NCI-H82 treated with DMSO at 0.1 percent for 48 hours (cell line): ENCODE data around the gene LMO7.
"Not testable (repeated sequence)": the region's sequence is repeated elsewhere in the genome, so short reads cannot be mapped to it uniquely, and the experiment has no call there.

Source experiments
- DNase-seq: peaks from one replicate; lab custom pipeline; 2025; ENCODE audit not compliant: unreplicated experiment; lab: John Stamatoyannopoulos, UW

Gene LMO7

DNA sequence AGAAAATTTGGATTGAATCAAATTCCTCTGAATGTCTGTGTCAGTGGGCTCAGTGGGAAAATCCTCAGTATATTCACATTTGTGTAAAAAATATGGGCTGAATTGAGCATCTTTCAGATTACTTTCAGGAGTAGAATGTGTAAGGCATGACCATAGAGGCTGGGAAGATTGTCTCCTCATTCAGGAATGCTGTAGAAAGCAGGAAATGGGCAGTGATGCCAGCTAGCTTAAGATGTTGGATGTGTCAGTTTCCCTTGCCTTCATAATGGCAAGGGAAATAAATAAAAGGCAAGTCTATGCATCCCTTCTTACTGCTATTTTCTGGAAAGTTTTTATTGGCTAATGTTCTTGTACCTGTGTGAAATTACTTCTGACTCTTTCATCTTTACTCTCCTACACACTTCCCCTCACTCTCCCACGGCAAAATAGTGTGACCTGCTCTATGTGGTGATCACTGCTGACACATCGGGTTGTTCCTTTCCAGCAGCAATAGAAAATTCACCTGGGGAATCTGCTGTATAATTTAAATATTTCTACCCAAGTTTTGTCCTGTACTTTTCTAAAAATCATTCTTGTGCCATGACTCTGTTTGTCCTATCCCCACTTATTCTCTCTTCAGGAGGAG, 103.2 kb downstream of the LMO7 start:
- DNase-seq = no peak

GRCh38 chr13:75740031-75740430, 103.9 kb downstream of the LMO7 start:
- DNase-seq = no peak

DNA sequence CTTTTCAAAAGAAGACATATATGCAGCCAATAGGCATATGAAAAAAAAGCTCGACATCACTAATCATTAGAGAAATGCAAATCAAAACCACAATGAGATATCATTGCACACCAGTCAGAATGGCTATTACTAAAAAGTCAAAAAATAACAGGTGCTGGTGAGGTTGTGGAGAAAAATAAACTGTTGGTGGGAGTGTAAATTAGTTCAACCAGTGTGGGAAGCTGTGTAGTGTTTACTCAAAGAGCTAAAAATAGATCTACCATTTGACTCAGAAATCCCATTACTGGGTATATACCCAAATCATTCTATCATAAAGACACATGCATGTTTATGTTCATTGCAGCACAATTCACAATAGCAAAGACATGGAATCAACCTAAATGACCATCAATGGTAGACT, 106.9 kb downstream of the LMO7 start:
- DNase-seq = not testable (repeated sequence)

- no peak for DNase-seq
These were observed 108.0 kb downstream of the LMO7 start for GRCh38 chr13:75744127-75744526.

DNA sequence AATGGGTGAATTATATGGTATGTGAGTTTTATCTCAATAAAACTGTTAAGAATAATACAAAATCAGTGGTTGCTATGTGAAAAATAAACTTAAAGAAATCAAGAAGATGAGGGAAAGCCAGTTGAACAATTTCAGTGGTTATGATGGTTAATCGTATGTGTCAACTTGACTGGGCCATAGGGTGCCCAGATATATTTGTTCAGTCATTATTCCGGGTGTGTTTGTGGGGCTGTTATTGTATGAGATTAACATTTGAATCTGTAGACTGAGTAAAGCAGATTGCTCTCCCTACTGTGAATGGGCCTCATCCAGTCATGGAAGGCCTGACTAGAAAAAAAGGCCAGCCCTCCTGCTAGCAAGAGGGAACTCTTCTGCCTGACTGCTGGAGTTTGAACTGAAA, 109.3 kb downstream of the LMO7 start:
- no peak for DNase-seq

- no peak for DNase-seq
These were observed 112.7 kb downstream of the LMO7 start for GRCh38 chr13:75748874-75749273.

DNA sequence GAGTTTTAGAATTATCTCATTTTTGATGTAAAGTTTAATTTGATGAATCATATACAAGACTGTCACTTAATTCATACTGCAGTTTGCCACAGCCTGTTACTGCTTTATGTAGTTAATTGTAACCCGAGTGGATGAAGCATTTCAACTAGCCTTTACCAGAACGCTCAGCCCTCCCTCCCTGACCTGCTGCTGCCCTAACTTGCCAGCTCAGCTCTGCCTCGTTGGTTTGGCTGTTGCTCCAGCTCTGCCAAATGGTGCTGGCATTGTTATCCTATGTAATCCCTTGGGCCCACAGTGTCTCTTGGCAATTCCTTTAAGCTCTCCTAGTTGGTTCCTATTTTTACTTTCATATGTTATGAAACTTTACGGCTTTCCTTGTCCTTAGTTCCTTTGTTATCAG, 113.3 kb downstream of the LMO7 start:
- DNase-seq = no peak

GRCh38 chr13:75751350-75751749, 115.2 kb downstream of the LMO7 start:
- no peak for DNase-seq

- no peak for DNase-seq
These were observed 116.7 kb downstream of the LMO7 start for GRCh38 chr13:75752826-75753225.

DNA sequence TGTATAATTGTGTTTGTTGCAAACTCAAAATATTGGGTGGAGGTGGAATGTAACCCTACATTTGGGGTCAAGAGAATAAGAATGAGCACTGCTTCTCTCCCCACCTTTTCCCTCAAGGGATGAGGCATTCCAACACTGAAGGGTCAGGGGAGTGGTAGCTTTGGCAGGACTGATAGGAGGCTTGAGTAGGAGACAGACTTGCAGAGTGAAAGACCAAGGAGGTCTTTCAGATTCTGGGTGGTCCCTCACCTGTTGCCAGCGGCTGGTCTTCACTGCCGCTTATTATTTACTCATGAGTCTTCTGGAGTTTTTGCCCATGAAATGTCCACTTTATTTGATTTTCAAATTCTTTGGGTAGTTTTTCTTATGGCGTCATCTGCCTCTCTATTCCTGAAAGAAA, 118.8 kb downstream of the LMO7 start:
- no peak for DNase-seq

DNA sequence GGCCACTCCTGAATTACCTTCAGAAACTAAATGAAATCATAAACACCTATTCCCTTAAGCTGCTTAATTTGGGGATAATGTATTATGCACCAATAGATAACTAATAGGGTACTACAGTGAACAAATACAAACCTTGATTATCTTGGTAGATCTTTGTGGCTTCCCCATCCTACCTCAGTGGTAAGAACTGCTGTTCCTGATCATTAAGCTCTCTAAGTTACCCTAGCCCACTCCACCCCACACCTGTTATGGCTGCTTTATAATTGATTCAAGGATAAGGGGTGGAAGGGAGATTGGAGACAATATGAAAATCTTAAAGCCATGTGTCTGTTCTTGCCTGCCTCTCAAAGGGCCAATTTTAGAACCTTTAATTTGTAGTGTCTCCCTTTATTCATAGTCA, 121.2 kb downstream of the LMO7 start:
- DNase-seq = no peak

GRCh38 chr13:75759531-75759930, 123.4 kb downstream of the LMO7 start:
- DNase-seq = no peak

DNA sequence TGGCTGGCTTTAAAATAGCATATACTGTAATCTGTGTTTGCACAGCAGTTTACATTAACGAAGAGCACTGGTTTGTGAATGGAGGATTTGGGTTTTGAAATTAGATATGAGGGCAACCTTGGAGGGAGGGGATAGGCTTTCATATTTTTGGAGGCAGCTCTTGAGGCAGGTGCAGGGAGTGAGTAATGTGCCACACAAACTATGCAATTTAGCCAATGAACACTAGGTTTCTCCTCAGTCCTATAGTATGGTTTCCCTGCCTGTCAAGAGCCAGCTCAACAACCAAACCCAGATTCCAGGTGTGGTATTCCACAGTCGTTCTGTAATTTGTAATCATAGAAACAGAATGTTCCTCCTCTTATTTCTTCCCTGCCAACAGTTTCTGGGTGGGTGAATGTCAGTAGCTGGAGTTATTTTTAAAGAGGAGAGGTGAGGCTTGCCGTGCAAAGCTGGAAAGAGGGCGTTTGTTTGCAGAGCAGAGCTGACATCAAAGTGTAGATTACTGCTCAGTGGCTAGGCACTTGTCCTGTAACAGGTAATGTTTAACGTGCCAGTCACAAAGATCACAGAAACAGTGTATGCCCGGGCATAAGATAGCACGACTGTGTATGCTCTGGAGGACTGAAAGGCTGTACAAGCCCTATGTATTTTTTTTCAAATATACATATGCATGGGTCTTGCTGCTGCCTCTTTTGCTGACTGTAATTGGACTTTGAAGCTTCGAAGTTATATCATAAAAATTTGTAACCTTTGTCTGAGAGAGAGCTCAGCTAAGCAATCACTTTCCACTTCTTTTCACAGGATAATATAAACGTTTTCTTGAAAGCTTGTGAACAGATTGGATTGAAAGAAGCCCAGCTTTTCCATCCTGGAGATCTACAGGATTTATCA, 124.2 kb downstream of the LMO7 start:
- no peak for DNase-seq

DNA sequence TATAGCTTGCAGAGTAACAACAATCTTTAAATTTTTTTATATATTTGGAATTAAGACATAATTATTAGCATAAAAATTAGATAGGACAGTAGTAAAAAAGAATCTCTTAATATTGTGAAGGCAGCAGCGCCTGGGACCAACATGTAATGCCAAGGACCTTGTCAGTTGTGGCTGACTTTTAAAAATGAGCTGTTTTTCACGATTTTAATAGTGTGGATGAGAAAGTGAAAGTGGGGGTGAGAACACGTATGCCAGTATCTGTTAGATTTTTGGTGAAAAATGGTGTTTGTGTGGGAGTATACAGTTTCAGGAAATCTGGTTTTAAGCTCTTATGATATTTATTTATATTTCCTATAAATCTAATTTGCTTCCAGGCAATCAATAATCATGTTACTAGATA, 125.2 kb downstream of the LMO7 start:
- no peak for DNase-seq

DNA sequence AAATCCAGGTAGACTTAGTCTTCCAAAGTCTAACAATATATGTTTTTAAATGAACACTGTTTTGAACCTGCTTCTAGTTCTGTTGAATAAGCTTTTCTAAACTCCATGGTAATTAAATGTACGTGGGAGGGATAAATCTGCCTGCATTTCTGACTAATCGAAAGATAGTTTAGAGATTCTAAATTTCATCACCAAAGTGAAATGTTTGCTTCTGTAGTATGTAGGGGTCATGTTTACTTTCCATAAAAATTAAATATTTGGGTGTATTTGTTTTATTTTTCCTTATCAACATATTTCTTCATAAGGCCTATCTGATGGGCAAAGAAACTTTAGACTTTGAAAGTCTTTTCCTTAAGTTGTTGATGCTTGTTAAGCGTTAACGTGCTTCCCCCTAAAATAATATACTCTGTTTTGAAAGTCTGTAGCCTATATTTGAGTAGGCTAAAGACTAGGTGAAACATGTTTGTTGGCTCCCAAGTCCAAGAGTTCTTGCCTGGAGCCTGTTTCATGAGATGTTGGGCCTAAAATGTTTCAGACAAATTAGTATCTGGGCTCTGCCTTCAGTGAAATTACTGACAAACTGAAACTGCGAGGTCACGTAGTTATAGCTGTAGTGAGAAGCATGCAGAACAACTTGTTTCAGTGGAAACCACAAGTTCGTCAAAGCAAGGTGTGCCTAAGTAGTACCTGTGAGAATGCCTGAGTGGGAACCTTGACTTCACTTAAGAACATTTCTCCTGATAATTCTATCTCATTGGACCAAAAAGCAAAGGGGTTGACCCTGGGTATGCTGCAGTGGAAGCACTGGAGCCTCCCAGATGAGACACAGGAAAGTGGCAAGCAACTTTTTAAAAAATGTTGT, 126.2 kb downstream of the LMO7 start:
- DNase-seq = no peak

DNA sequence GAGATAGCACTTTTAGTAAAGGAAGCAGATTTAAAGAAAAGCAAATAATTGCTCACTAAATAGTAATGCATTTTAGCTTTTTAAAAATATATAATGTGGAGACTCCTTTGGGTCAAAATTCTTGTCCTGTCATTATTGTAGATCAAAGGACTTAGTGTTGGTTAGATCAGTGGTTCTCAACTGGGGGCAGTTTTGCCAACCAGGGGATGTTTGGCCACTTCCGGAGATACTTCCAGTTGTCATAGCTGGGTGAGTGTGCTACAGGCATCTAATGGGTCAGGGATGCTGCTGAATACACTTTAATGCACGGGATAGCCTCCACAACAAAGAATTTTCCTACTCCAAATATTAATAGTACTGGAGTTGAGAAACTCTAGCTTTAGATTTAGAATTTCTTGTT, 126.8 kb downstream of the LMO7 start:
- no peak for DNase-seq

DNA sequence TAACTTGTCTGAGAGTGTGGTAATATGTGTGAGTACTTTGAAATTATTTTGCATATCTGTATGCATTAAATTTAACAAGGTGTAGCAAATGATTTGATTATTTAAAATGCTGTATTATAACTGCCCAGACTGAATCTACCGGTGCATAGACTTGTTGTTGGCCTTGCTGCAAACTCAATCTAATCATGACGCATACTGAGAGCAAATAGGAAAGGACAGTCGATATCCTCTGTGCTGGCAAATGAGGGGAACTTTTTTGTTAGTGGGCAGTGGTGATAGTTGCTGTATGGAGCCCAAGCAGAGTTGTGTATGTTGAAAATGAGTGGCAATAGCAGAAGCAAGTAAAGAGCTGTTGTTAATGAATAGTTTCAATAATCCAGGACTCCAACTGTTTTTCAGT, 127.4 kb downstream of the LMO7 start:
- no peak for DNase-seq

GRCh38 chr13:75764251-75764925, 128.3 kb downstream of the LMO7 start:
- no peak for DNase-seq

DNA sequence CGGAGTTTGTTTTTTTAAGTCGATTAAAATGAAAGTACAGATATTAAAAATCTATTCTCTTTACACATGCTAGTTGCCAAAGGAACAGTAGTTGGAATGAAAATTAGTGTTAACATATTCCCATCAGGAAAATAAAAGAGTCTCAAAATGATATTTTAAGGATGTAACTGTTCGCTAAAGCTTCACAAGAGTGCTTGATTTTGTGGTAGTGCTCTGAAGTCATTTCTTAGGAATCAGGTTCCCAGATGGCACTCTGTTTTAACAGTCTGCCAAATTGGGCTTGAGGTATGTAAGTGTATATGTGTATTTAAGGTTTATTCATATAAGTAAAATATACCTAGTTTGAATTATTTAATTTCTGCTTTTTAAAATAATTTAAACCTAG, 128.8 kb downstream of the LMO7 start:
- DNase-seq = no peak

DNA sequence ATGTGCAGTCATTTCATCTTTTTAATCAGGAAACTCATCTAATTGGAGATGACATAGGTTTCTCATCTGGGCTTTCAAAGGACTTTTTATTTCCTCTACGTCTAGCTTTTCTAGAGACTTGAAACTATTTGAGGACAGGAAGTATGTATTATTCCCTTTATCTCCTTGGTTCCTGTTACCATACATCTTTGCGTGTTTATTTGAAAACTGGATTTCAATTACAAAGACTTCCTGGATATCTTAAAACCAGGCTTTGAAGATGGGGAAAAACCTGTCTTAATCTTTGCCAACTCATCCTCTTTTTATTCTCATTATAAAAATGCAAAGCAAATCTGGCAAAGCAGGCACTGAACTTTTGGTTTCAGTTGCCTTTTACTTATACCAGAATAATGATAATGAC, 130.5 kb downstream of the LMO7 start:
- DNase-seq = no peak
